Kidney tubule cell (primary cell): ENCODE data around the gene STXBP6.

Experiments used
- DNase-seq: peaks from one replicate; pipeline ENCODE4 v3.0.0-alpha.2; 2018; ENCODE audit warnings: low spot score

STXBP6 gene

DNA sequence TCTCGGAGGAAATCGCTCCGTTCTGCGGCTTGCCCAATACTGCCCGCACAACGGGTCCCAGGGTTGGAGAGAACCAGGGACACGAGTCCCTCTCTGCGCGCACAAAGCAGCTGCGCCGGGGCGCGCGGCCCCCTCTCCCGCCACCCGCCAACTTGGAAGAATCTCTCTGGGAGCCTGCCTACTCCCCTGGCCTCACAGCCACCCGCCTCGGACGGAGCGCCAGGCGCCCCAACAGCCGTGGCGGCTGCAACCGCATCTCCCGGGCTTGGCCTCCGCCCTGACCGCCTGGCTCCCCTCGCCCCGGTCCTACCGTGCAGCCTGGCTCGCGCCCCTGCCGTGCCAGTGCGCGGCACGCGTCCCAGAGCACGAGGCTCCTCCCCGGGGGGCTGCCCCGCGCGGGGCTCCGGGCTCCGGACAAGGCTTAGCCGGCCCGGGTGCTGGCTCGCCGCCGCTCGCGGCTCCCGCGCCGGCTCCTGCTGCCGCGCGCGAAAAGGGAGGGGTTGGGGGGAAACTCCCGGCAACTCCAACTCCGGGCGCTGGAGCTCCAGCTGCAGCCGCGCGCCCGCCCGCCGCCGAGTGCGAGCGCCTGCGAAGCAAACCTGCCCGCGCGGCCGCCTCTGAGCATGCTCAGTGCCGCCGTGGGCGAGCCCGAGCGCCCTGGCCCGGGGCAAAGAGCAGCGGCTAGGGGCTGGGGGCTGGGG, at the start of gene STXBP6:
TSS of gene STXBP6 (minus strand) at position 580 of the 701 bp plus-strand sequence. CDS start 75,329 bp downstream, outside the sequence.
- peak; percentile 63 for DNase-seq

DNA sequence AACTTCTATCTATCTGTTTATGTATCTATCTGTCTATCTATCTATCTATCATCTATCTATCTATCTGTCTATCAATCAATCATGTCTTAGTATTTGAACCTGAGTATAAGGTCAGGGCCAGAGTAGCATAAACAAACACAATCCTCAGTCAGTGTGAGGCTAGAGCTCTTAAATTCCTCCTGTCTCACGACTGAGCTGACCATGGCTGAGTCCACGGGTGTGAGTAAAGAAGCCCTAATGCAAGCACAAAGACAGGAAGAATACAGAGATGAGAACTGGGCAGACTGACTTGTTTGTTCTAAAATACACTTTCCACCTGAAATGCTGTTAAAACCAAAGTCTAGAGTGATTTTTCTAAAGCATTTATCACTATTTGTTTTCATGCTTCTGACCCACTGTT, 47.2 kb upstream of the STXBP6 start:
- no peak for DNase-seq

DNA sequence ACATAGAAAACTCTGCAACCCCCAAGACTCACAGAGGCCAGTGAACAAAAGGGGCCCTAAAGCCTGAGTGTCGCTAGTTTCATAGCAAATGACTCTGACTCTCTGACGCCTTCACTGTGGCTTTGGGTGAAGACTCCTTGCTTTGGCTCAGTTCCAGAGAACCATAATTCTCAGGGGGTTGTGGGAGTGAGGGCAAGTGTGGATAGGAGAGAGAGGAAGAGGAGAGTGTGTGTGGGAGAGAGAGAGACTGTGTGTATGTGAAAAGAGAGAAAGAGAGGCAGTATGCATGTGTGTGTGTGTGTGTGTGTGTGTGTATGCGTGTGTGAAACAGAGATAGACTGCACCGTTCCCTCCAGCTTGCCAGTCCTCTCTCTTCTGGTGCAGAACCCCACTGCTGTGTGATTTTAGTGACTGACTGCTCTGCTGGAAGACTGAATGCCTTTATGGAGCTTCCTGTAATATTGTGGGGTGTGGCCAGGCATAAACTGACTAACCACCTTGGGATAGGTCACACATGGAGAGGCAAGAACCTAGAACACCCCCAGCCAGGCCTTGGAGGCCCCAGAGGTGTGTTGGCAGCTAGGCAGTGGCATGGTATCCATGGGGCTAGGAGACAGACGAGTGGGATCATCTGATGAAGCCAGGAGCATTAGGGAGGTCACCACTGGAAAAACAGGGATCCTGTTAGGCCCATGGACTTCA, 45.9 kb upstream of the STXBP6 start:
- peak; percentile 44 for DNase-seq

DNA sequence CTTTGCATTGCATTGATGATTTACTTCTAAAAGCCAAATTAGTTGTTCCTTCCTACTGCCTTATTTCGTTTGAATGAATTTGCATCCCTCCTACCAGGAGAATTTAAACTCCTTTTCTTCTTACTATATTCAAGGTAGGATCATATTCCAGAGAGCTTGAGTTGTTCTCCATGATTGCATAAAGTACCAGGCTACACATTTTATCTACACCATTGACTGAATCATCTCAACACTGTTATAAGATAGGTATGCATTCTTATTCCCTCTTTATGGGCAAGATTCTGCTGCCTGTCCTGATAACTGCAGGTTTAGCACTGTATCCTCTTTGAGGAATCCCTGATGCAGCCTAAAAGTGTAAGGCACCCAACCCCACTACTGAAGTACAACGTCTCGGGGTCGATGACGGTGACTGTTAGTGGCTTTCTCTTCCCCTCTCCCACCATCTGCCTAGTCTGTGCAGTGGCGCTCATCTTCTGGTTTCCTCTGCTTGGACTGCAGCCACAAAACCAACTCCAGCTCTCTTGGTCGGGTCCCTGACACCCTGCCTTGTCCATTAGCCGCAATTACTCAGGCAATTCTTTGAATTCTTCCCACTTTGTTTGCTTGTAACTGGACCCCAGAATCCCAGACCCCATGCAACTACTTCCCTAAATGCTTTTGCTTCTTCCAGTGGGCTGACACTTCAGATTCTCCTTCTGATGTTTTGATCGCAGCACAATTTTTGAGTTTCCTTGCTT, 44.4 kb upstream of the STXBP6 start:
- DNase-seq = no peak

DNA sequence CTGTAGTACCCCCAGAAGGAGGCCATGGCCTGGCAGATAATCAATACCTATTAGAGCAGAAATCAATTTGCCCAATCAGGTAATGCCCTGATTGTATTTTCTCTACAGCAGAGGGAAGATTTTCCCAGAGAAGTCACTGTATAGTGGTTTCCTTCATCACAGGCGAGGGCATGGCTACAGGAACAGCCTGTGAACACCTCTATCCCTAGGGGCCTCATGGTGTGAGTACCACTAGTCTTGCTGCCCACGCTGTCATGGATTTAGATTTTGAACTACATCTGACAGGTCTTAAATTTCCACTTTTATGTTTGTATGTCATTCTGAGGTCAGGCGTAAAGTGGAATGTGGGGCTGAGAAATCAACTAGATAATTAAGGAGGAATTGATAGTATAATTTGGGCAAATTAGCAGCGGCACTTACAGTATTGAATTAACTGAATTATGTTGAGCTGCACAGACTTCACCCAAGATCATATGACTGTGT, 42.4 kb upstream of the STXBP6 start:
- DNase-seq = no peak

DNA sequence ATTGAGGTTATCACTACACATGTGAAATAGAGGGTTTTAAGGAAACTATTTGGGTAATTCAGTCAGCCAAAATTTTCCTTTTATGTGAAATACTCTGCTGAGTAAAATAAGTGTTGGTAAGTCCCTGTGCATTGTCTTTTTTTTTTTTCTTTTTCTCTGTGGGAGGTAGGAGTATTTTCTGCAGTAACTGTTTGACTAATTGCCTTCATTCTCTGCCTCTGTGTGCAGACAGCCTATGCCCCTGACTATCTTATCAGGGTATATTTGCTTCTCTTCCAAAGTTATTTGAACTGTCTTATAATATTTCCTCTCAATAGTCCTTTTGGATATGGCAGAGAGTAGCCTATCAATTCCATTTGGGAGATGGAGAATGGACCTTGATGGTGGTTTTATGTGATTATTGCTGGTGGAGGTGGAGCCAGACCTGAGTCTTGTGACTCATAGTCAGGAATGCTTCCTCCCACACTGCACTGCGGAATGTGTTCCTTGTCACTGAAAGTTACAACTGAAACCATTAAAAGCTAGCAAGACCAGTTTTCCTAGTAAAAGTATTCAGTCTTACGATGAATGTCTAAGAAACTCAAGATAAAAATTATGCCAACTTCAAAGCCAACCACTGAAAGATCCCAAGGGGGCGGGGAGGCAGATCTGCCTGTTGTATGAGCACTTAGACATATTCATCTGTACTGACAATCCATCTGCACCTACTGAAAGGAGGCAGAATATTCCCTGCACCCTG, 40.9 kb upstream of the STXBP6 start:
- peak; percentile 81 for DNase-seq

DNA sequence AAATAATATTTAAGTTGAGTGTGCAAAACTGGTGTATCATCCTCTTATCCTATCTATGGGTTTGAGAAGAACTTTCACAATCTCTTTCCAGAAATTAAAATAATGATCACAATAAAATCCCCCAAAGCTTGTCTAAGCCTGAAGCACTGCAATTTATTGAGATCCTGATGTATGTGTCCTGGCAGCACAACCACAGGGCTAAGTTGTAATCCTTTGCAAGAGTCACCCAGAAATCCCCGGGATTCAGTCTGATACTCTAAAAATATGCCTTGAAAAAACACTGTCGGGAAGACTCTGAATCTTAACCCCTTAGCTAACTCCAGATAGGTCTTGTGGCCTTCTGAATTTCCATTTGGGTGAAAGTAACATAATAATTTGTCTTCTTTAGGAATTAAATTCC, 40.3 kb upstream of the STXBP6 start:
- no peak for DNase-seq

DNA sequence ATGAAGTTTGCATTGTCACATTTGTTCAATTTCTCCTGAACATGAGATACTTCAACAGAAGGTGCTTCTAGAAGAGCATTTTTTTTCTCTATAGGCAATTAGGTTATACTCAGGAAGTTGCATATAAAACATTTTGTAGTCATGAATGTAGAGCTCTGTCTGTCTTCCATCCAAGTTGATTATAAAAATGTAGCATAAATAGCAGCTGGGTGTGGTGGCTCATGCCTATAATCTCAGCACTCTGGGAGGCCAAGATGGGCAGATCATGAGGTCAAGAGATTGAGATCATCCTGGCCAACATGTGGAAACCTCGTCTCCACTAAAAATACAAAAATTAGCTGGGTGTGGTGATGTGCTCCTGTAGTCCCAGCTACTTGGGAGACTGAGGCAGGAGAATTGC, 39.5 kb upstream of the STXBP6 start:
- no peak for DNase-seq

DNA sequence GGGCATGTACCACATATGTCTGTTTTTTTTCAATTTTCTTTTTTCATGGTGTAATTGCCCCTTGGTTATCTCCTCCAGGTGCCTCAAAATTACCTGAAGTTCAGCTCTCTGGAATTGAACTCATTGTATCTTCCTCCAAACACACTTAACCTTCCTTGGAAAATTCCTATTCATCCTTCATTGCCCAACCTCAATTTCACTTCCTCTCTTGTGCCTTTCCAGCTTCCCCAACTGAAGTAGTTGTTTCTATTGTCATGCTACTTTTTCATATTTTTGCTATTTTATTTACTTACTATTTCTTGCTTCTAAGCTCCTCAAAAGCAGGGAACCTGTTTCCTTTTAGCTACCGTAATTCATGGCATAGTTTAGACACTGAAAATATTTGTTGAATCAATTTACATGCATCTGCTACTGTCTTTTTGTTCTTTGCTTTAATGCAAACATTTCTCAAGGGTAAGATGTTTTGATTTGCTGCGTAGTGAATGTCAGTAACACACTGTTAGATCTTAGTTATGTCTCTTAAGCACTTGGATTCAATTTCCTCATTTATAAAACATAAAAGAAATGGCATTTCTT, 37.0 kb upstream of the STXBP6 start:
- DNase-seq = no peak

DNA sequence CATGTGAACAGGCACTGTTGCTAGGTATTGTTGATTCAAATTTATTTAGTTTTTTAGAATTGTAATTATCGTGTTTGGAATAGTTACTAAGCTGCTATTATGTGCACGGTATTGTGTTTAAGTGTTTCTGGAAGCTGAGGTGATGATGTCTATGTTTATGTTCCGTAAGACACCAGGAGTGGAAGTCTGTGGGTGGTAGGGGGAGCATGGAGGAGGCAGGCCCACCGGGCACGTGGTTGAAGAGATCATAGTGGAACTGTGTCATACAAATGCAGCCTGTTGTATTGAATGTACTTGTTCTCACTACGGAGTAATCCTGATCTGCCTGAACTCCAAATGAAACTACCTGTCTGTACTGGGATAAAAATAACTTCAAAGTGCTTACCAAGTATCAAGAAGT, 36.1 kb upstream of the STXBP6 start:
- no peak for DNase-seq

DNA sequence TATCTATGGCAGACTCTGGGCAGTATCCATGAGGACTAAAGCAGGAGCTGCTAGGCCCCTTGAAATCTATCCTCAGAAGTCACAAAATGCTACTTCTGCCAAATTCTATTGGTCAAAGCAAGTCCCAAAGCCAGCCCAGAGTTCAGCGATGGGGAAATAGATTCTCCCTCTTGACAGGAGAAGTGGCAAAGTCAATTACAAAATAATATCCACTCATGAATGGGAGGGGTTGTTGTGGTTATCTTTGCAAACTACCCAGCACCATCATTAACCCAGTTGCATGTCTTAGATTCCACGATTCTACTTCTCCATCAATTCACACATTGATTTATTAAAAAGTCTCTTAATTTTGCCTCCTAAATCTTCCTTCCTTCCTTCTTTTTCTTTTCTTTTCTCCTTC, 30.7 kb upstream of the STXBP6 start:
- no peak for DNase-seq

DNA sequence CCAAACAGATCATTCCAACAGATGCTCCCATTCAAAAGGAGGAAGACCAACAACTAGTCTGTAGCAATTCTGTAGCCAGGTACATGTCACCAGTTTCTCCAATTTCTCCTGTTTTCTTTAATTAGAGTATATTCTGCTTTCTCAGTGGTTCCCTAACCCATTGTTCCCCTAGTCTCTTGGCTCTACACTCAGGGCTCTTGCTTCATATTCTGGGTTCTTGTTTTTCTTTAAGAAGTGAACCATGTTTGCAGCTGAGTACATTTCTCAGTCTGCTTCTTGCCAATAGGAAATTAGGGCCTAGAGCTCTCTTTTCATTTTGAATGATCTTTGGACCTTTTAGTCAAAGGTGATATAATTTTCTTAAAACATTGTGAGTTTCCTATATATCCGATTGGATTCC, 29.4 kb upstream of the STXBP6 start:
- no peak for DNase-seq

DNA sequence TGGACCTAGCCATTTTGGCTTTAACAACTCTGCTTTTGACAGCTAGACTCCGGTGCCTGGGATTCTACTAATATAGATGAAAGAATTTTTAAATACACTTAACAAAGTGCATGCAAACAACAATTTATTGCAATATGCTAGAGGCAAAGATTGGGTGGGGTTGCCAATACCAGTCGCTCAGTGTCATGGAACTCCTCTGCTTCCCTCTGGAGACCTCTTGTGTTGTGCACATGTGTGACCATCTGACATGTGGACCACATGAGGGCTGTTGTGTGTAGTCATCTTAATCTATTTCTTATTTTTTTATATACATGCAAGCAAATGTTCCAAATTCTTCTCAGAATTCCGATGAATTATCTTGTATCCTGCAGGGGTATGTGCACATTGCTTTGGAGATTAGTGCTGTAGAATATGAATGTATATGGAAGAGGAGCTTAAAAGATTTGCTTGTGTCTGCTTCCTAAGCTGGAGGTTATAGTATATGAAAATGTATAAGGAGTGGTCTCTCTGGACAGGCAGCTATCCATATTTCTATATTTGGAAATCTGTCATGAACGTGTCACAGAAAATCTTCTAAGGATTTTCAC, 24.2 kb upstream of the STXBP6 start:
- no peak for DNase-seq

DNA sequence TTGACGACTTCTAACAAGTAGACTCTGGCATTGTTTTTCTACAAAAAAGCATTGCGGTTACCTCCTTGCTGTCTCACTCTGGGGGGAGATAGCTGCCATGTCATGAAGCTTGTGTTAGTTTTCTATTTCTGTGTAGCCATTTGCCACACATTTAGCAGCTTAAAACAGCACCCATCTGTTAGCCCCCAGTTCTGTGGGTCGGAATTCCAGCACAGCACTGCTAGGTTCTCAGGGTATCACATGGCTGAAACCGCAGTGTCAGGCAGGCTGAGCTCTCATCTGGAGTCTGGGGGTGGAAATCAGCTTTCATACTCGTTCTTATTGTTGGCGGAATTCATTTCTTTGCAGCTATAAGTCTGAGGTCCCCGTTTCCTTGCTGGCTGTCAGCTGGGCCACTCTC, 19.9 kb upstream of the STXBP6 start:
- DNase-seq = no peak

DNA sequence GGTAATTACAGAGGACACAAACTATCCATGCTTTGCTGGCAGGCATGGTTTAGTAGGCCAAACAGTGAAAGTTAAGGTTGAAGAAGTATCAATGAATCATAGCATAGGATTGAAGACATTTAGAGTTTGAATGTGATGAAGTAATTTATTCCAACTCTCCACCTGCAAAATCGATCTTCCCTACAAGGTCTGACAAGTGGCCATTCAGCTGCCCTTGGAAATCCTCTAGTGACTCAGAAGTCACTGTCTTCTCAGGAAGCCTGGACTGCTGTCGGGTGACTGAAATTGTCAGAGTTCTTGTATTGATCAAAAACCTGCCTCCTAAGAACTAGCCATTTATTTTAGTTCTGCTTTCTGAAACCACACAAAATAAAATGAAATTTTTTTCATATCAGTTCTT, 17.7 kb upstream of the STXBP6 start:
- peak; percentile 47 for DNase-seq

DNA sequence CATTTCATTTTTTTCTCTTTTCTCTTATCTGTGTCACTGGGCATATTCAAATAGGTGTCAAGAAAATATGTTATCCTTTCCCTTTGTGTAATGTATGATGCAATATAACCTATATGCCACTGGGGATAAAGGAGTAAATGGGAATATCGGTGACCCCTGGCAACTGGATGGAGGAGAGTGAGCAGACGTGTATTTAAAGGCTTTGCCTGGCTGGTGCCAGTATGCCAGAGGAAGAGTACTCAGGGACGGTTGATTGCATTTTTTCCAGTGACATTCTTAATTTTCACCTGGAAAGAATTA, 12.0 kb upstream of the STXBP6 start:
- DNase-seq = no peak

DNA sequence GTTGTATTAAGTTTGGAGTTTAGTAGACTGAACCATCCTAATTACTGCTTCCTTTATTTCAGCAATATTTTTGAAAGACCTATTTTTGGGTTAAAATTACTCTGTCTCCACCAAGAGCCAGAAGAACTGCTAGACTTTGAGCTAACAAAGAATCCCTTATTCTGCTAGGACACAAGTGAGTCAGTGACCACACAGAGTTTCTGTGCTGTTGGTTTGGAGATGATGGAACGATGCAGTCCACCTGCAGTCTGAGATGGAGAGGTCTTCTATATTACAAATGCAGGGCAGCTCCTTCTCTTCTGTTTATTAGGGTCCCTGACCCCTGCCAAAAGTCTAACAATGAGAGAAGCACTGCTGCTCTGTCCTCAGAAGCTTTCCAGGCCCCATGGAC, 6.7 kb upstream of the STXBP6 start:
- no peak for DNase-seq

DNA sequence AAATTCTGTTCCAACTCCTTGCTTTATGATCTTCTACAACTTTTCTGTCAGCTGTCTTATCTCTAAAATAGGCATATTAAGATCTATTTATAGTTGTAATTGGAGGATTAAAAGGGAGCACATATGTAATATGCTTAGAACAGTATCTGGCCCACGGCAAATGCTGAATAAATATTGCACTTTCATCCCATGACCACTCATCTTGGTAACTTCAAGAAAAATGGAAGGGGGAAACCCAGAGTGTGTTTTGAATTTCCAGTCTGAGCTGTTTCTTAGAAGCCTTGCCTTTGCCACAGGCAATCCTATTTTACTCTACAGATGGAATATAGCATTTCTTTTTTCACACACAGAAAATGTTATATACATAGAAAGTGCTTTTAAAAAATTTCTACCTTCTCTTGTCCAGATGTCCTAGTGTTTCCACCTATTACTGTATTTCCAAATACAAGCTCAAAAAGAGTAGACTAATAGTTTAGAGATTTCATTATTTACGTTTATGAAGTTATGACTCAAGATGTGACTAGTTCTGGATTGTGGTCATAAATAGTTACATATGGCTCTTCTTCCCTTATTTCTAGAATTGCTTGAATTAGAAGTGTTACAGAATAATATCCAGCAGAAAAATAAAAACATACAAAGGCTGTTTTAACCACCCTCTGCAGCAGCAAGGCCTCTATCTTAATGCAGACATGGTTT, 6.2 kb upstream of the STXBP6 start:
- no peak for DNase-seq

DNA sequence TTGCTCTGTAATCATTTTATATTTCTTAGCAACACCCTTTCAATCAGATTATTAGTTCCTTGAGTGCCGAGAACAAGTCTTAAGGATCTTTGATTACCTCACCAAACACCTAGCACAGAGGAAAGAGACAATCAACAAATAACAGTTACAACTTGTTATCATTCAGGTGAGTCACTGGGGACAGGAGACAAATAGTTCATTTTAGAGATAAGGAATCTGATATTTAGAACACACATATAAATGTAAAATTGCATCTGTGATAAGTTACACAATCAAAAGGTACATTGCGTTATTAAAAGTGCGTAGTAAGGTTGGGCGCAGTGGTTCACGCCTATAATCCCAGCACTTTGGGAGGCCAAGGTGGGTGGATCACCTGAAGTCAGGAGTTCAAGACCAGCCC, 5.1 kb upstream of the STXBP6 start:
- no peak for DNase-seq

DNA sequence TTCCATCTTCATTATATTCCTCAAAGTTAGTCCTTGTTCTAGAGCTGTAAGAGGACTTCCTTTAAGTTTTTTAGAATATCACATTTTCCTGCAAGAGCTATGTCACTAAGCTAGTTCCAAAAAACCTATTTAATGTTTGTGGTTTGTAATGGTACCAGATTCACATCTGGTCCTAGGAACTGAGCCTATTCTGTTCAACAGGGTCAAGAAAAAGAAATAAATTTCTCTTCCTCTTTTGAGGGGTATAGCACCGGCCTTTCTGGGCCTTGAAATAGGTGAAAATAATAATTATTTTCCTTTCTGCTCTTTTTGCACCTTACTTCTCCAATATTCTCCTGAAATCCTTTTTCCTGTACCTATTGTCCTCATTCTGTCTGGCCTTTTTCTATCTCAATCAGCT, 3.6 kb upstream of the STXBP6 start:
- no peak for DNase-seq

DNA sequence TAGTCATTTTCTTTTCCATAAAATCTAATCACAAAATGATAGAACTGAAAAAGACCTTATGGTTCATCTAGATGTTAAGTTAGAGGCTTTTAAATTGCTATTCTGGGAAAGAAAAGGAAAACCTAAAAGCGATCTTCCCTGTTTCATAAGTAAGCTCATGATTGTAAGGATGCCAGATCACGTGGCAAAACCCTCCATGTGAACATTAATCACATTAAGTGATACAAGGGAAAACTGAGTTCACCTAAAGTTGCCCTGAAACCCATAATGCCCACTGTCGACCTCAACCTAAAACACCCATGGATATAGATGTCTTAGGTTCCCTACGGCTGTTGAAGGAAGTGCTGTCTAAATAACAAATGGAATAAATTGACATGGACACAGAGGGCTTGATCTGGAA, 3.0 kb upstream of the STXBP6 start:
- no peak for DNase-seq
